ENCODE results near the gene COL21A1.

The COL21A1 gene

DNA sequence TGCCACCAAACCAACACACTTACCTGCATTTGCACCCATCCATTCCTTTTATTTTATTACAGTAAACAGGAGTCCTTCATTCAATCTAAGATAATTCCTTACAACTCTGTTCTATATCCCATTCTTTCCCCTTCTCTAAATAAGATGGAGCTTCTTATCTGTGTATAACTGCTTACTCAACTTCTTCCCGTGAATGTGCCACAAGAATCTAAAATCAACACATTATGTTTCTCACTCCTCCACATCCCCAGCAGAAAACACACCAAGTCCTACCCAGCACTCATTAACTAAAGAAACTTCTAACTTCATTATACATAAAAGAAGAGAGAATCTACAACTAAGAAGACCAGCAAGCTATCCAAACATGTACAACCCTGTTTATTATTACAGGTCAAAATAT is 141.1 kb downstream of the COL21A1 start:
- no peak for ATAC-seq
- DNase-seq = no peak

DNA sequence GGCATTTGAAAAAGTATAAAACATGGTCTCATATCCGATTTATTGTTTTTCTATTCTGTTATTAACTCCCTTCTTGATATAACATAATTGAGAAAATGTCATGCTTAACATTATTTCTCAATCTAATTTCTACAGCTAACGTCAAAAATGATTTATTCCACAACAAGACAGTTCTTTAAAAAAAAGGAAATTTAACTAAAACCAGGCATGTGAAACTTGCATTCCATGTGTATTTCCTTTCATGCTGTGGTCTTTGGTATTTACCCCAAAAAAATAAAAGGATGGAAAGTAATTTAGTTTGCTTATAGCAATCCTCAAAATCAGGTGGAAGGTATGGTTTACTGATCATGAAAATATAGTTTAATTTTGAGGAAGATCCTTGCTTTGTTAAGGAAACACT is 142.8 kb downstream of the COL21A1 start:
- DNase-seq = no peak
- ATAC-seq = no peak

DNA sequence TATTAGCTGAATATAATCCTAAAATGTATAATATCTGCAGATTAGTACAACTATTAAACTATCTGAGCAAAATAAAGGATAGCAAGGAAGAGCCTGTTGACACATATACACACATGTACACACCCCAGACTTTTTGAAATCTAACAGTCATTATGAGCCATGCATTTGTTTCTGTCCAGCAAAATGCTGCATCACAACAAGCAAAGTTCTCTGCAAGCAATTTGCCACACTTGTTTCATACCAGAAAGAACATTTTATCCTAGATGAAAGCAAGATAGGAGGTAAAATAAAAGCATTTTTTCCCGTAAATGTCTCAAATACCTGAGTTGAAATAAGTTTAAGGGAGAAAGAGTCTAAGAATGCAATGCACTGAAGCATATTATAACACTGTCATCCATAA is 145.2 kb downstream of the COL21A1 start:
- DNase-seq = no peak
- ATAC-seq = no peak

DNA sequence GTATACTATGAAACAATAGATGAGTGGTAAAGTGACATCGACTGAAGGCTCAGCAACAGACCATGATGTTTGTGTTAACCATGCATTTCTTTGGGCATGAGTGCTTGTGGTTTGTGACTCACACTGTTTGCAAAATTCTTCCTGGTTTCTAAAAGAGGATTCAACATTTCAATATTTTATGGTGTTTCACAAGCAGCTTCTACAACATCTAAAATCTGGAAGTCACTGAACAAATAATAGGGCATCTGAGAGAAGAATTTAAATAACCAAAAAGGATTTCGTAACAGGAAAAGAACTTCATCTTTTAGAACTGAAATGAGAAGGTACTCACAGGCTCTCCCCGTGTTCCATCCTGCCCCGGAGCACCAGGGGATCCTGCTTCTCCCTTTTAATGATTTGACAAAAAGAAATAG is 146.2 kb downstream of the COL21A1 start:
- no peak for ATAC-seq
- no peak for DNase-seq

DNA sequence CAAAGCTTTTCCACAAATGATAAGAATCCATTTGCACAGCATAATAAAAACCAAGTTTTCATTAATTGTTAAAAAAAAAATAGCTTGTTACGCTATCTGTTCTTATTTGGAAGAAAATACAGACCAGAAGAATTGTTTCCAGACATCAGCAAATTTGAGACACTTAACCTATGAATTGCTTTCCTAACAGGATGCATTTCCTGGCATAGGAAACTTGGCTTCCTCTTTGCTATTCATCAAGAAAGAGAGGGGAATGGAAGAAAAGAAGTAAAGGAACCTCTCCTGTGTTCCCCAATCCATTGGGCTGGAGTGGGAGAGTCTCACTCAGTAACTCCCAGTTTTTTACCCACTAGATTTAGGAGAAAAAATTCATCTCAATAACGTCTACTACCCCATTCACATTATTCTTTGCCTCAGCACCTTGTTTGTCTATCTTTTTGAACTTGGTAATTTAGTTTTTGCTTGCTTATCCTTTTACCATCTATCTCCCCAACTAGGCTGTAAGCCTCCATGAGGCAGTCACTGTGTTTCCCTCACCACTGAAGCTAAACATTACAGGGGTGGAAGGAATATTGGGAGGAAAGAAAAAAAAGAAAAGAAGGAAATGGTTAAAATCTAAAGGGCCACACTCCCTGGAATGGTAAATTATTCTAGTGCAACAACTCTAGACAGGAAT is 150.3 kb downstream of the COL21A1 start:
- ATAC-seq = no peak
- no peak for DNase-seq

DNA sequence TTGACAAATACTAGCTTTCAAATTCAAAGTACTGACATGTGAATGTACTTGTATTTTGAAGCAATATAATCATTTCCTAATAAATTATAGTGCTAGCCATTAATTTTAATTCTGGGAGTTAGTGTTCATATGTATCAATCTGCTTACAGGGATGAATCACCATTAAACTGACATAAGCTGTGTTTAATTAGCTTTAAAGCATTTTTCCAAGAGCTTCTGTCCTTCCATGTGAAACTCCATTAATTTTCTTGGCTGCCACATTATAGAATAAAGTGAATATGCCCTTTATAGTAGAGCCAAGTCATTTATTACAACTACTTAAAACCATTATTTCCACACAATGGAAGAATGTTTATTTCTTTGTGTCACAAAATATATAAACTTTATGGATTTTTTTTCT is 150.8 kb downstream of the COL21A1 start:
- no peak for ATAC-seq

DNA sequence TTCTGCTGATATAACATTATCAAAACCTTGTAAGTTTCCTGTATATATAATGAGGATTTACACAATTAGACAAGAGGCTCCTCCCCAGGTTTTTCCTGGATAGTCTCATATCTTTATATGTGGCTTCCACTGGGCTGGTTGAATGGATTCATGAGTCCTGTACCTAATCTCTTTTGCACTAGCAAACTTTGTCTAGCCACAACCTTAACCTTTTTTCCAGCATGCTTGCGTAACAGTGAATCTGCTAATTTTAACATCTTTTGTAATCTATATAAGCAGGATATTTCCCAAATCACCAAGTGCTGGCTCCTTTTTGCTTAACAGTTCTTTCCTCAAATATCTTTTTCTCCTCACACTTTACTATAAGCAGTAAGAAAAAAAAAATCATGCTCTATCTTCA is 153.6 kb downstream of the COL21A1 start:
- ATAC-seq (no peak), DNase-seq (no peak)

More for the DNA sequence above, 150.8 kb downstream of the COL21A1 start:
- DNase-seq = no peak

DNA sequence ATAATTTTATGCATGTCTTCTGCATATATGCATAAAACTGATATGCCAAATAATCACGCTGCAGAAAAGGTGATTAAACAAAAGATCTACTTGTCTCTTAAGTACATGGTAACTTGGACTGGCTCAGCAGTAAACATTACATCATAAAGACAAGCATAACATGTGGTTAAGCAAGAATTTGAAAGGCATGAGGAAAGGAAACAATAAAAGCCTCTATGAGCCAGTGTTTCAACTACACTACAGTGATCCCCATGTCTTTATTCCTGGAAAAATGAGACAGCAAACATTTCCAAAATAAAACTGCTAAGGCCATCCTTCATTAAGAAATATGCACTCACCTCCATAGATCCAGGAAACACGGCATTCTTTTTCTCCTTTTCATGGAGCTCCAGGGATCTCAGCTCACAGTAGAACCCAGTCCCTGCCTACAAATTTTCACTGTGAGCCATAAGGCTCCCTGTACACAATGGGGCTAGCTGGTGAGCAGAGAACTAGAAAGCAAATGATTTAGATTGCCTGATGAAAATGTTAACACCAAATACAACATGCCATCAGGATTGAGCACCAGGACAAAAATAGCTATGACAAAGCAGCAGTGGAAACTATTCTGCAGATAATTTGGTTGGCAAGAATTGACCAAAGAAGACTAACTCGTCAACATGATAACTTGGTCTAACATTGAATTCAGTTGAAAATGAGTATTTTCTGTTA is 156.1 kb downstream of the COL21A1 start:
- no peak for DNase-seq
- no peak for ATAC-seq

DNA sequence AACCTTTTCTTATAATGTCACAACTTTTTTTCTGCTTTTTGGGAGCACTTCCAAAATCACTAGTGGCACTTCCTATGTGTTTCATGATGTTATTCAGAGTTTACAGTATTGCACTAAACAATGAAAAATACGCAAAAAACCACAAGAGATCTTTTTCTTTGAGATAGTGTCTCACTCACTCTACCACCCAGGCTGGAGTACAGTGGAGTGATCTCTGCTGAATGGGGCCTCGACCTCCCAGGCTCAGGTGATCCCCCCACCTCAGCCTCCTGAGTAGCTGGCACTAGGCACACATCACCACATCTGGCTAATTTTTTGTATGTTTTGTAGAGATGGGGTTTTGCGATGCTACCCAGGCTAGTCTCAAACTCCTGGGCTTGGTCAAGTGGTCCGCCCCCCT is 158.7 kb downstream of the COL21A1 start:
- ATAC-seq (no peak), DNase-seq (no peak)

DNA sequence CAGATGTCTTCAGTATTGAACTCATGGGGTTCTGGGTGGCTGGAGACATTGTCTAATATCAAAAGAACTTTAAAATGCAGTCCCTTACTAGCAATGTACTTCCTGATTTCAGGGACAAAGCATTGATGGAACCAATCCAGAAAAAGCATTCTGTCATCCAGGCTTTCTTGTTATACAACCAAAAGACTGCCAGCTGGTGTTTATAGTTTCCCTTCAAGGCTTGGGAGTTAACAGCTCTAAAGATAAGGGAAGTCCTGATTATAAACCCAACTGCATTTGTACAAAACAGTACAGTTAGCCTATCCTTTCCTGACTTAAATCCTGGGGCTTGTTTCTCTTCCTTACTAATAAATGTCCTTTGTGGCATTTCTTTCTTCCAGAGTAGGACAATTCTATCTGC is 160.0 kb downstream of the COL21A1 start:
- no peak for ATAC-seq
- DNase-seq = no peak

DNA sequence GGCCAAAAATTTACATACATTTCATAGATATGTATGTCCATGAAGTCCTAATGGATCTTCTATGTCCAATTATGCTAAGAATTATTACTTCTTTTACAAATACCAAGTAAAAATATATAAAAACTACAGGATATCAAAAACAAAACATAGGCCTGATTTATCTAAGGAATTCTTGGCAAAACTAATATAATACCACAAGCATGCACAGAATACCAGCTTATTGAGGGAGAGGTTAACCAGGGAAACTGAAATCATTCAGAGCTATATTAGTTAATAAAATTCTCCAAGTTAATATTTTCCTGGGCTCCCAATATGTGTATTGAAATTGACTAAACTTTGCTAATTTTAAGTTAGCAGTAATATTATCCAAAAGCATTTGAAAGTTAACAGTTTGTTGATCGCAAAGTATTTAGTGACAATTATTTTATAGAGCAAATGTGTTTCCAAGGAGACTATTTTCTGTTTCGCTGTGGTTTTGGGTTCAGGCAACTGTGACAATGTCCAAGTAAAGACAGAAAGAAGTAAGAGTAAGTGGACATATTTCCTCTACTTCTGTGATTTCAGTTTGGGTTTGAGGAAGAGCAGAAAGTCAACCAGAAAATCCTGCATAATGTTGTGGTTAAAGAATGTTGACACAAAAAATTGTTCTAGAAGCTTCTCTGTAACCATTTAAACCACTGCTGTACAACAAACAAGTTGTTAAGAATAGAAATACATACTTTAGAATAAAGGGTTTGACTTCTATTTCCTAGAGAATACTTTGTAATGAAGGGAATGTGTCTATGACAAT is 167.4 kb downstream of the COL21A1 start:
- DNase-seq (no peak), ATAC-seq (no peak)

DNA sequence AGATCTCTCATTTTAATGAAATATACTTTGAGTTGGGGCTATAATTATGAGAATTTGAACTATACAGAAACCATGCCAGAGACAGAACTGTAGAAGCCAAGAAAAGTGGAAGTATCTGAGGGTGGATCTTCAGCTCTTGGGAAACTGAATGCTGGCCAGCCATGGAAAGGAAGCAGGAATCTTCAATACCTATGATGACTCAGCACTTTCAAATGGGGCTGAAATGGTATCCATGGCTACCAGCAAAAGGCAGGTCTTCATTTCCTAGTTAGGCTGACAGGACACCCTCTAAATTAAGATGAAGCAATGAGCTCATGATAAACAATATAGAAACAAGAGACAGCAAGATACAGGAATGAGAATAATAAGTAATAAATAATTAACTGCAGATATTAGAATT is 171.3 kb downstream of the COL21A1 start:
- DNase-seq (no peak), ATAC-seq (no peak)

DNA sequence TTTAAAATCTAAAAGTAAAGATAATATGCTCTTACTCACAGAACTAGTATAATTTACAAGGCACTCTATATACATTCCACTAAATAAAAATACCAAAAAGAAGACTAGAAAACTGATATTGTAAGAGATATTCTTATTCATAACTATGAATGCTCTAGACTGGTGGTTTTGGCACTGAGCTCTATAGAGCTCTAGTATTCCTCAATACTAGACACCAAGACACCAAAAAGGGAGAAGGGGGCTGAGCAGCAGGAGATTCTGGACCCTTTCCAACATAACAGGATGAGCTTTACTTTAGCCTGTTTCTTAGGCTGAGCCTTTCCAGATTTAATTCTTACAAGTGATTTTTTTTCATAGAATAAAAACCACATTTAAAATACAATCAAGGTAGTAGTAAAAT is 173.6 kb downstream of the COL21A1 start:
- DNase-seq = no peak

DNA sequence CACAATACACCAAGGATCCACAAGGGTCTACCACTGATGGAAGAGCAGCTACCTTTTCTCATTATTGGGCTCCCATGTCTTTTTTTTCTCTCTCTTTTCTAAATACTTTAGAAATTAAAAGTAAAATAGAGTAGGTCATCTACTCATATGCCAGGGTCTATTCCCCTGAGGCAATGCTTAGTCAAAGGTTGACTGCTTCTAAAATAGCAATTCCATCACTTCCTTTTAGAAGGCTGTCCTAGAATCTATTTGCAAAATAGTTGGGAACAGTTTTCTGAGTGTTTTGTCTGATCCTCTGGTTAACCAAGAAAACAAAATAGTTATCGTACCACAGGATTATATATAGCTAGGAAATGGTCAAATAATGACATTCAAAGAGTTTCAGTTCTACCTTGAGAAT is 174.1 kb downstream of the COL21A1 start:
- no peak for DNase-seq
- no peak for ATAC-seq

More for the DNA sequence above, 173.6 kb downstream of the COL21A1 start:
- ATAC-seq = no peak

DNA sequence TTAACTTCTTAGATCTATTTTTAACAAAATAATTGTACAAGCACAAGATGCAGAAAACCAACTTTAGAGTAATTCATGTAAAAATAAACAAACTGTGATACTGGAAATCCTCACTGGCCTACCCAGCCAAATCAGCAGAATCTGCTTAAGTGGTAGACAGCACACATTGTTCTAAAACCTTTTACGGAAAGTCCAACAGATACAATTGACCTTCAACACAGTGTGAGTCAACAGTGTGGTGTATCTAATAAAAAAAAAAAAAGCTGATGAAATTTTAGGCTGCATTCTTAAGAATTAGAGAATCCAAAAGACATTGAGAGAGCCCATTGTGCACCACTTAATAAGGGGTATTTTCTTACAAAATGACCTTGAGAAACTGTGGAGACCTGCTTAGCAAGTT is 174.5 kb downstream of the COL21A1 start:
- no peak for DNase-seq
- ATAC-seq = no peak

DNA sequence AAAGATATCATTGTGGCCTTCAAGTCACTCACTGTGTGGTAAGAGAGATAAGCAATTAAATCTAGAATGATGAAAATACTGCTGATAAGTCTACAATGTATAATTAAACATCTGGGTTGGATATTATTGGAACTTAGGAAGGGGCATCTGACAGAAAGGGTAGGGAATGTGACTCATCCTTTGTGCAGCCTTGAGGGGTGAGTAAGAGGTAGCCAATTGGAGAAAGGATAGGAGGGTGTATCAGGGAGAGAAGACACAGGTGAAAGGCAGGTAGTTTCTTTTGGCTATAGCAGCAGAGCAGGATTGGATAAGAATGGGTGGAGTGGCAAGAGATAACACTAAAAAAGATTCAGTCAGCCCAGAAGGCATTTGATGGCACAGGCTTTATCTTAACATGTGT is 182.0 kb downstream of the COL21A1 start:
- DNase-seq (no peak), ATAC-seq (no peak)

DNA sequence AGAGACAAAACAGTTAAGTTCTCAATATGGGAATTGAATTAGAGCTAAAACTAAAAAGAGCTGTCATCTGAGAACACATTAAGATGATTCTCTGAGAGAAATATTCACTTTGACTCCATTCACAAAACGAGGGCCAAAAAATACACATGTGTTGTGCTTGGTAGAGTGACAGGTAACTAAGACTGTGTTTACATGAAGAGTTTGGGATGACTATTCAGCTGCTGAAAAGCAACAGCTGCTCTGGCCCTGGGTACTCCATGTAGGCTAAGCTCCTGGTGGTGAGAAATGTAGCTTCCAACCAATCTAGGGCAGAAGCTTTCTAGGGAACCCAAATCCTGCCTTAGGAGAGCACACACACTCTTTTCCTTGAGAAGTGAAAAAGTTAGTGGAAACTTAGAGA is 184.5 kb downstream of the COL21A1 start:
- ATAC-seq (no peak), DNase-seq (no peak)

DNA sequence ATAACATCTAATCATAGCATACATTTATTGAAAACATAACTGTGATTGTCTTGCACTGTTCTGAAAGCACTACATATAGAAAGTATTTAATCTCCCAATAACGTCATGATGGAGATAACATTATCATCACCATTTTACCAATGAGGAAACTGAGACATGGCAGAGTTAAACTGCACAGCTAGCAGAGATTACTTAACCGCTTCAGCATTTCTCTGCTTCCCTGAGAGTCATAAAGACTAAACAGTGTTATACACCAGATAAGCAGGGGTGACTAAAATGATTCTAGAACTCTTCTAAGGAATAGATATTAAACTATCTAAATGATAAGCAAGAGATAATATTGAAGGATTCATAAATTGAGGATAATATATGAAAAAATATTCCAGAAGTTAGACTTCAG is 188.7 kb downstream of the COL21A1 start:
- no peak for ATAC-seq
- no peak for DNase-seq

DNA sequence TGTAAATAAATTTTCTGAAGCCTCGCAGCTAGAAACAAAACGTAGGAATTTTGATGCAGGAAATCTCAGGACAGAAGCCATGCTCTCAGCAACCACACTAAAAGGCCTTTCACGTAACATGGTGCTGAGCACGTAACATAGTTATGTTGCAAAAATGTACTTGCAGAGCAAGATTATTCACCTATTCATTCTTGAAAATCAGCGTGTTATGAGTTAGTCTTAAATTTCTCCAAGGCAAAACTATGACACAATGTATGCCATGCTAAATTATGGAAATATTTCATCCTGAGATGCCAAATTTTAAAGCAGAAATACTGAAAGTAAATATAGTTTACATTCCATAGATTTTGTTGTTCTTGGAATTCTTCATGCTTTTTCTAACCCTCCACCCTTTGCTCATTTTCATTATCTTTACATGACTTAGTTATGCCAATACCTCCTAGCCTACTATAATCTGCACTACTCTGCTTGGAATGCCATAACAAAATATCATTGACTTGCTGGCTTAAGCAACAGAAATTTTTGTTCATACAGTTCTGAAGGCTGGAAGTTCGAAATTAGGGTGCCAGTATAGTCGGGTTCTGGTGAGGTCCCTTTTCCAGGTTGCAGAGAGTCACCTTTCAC is 192.2 kb downstream of the COL21A1 start:
- DNase-seq = no peak
- ATAC-seq = no peak

DNA sequence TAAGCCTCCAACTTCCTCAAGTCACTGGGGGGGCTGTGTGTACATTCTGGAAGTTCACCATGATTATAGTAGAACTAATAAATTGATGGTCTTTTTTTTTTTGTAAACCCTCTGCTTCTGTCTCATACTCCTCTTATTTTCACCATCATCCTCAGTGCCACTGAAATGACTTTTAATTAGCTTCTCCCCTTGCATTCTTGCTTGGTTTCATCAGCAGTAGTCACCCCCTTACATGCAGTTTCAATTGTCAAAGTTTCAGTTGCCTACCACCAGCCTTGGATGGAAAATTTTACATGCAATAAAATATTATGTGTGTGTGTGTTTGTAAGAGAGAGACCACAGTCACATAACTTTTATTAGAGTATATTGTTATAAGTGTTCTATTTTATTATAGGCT is 196.2 kb downstream of the COL21A1 start:
- ATAC-seq (no peak), DNase-seq (no peak)

DNA sequence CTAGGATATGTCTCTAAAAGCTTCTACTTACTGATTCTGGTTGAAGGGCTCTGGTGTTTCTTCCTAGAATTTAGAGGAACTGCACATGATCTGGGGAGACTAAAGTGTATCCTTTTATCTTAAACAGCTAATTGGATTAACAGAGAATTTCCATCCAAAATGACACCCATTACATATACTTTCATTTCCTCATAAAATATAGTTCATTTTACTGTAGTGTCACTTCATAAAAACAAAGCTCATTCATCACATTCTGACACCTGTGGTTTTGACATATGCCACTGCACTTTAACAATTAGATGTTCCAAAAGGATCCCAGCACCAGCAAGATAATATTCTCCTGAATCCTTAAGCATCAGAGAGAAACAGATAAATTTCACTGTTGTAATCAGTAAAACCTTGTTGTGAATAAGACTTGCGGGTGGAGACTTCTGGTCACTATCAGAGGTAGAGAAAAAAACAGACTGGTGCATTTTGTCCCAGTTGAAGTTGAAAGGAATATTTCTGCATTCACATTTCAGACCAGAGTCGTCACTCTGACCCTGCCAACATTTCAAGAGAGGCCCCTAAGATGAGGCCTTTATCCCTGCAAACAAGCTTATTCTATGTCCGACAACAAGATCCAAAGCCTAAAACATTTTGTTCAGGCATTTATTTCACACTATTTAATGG is 196.7 kb downstream of the COL21A1 start:
- DNase-seq (no peak), ATAC-seq (no peak)

DNA sequence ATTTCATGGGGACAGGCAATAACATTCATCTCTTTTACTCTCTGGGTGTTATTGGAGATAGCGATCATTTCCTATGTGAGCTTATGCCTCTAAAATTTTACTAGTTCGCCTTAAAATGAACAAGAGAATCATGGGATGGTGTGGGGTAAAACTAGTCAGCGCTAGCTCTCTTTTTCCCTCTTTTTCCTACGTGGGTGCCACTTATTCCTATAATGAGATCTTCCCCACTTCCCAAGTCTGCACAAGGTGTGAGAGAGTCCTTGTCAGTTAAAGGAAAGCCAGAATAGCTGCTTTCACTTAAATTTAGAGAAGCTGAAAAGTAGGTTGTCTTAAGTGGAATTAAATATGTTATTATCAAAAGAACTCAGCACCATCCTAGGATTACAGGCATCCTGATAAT is 198.8 kb downstream of the COL21A1 start:
- DNase-seq (no peak), ATAC-seq (no peak)

All from stimulated activated naive CD8-positive, alpha-beta T cell treated with anti-CD3 and anti-CD28 coated beads, Interleukin-15, Interleukin-2, amounts not matched to agents 100 U/mL and 50 U/mL, for 24 hours (primary cell).